ENCODE data around the gene PPM1J.

DNA sequence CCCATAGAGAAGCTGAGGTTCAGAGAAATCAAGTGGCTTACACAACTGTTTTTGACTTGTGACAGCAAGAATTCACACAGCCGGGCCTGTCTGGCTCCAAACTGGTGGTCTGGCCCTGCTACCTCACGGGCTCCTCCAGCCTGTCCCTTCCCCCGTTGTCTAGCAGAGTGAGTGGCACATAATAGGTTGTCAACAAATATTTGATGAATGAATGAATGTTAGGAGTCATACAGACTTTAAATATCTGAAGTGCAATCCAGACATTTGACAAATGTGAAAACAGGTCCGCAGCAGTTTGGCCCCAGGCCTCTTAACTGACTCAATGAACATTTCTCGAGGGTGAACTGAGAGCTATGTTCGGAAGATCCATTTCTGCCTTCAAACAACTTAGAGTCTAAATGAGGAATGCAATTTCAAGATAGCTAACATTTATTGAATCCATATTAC is 7.1 kb downstream of the PPM1J start:
- TF ChIP-seq GABPA (IDR thresholded peaks at IDR 0.05; ENCODE audit: borderline replicate concordance, insufficient read depth, low read length) (no peak), CTCF (IDR thresholded peaks at IDR 0.05; ENCODE audit: control extremely low read depth in 1 of 3, insufficient read depth in 1 of 3, low read depth in 1 of 3, low read length in 3 of 3) (no peak), USF2 (IDR thresholded peaks at IDR 0.05; ENCODE audit: low read length) (no peak), CBX5 (IDR thresholded peaks at IDR 0.05; ENCODE audit: low read depth, low read length) (no peak)

All from H1 (cell line).